GM12873 (cell line): ENCODE measurements around the gene LRRC45.

Experiments
- TF ChIP-seq, protein P1 (sequence below): IDR thresholded peaks from 2 replicates; pipeline ENCODE4 v1.5.1; 2012; ENCODE audit warnings: low read depth, mild to moderate bottlenecking, moderate library complexity, low read length, control low read depth; ENCODE audit not compliant: insufficient read depth; ENCODE audit errors: missing control alignments

The LRRC45 gene

GRCh38 chr17:82054351-82055022 is 31.4 kb downstream of the LRRC45 start:
- TF ChIP-seq, protein P1, sequence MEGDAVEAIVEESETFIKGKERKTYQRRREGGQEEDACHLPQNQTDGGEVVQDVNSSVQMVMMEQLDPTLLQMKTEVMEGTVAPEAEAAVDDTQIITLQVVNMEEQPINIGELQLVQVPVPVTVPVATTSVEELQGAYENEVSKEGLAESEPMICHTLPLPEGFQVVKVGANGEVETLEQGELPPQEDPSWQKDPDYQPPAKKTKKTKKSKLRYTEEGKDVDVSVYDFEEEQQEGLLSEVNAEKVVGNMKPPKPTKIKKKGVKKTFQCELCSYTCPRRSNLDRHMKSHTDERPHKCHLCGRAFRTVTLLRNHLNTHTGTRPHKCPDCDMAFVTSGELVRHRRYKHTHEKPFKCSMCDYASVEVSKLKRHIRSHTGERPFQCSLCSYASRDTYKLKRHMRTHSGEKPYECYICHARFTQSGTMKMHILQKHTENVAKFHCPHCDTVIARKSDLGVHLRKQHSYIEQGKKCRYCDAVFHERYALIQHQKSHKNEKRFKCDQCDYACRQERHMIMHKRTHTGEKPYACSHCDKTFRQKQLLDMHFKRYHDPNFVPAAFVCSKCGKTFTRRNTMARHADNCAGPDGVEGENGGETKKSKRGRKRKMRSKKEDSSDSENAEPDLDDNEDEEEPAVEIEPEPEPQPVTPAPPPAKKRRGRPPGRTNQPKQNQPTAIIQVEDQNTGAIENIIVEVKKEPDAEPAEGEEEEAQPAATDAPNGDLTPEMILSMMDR: no peak

DNA sequence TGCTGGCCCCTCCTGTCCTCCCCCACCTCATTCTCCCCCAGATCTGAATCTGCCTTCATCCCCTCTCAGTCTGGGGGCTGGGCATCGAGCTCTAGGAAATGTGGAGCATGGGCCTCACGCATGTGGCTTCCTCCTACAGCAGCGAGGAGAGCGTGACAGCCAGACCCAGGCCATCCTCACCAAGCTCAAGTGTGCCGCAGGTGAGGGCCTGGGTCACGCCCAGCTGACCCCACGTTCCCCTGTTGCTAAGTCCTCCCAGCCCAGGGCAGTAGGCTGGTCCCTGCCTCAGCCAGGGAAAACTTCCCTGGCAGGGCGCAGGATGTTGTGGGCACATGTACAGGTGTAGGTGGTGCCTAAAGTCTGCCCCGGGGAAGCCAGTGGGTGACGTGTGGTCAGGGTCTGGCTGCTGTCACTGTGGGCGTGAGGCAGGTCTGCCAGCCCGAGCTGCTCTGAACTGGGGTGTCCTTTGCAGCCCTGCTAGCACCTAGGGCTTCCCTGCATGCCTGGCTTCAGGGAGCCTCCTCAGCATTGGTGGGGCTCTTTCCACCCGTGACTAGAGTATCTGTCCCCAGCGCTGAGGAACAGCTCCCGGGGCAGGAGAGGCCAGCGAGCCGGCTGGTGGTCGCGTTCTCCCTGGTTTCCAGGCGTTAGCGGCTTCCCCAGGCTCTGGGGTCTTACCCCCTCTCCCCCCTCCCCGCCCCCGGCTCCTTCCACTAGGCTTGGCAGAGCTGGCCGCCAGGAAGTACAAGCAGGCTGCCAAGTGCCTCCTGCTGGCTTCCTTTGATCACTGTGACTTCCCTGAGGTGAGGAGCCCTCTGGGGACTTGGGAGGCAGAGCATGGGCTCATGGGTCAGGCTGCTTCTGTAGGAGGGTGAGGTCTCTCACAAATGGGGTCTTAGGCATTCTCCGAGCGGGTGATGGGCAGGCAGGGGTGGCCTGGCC is 32.2 kb downstream of the LRRC45 start:
- TF ChIP-seq, protein P1: no peak

DNA sequence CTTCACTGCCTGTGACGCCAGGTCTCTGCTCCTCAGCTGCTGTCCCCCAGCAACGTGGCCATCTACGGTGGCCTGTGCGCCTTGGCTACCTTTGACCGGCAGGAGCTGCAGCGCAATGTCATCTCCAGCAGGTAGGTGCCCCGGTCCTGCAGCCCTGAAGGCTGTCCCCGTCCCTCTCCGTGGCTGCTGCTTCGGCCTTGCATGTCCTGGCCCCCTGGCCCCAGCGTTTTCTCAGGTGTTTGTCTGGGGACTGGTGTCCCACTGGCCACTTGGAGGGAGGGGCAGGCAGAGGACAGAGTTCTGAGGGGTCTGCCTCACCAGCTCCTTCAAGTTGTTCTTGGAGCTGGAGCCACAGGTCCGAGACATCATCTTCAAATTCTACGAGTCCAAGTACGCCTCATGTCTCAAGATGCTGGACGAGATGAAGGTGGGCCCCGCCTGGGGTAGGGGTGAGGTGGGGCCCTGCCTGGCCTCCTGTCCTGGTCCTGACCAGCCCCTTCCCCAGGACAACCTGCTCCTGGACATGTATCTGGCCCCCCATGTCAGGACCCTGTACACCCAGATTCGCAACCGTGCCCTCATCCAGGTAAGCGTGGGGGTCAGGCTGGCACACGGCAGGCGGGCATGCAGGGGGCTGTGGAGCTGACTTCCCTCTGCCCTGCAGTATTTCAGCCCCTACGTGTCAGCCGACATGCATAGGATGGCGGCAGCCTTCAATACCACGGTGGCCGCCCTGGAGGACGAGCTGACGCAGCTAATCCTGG is 33.0 kb downstream of the LRRC45 start:
- TF ChIP-seq, protein P1: no peak

DNA sequence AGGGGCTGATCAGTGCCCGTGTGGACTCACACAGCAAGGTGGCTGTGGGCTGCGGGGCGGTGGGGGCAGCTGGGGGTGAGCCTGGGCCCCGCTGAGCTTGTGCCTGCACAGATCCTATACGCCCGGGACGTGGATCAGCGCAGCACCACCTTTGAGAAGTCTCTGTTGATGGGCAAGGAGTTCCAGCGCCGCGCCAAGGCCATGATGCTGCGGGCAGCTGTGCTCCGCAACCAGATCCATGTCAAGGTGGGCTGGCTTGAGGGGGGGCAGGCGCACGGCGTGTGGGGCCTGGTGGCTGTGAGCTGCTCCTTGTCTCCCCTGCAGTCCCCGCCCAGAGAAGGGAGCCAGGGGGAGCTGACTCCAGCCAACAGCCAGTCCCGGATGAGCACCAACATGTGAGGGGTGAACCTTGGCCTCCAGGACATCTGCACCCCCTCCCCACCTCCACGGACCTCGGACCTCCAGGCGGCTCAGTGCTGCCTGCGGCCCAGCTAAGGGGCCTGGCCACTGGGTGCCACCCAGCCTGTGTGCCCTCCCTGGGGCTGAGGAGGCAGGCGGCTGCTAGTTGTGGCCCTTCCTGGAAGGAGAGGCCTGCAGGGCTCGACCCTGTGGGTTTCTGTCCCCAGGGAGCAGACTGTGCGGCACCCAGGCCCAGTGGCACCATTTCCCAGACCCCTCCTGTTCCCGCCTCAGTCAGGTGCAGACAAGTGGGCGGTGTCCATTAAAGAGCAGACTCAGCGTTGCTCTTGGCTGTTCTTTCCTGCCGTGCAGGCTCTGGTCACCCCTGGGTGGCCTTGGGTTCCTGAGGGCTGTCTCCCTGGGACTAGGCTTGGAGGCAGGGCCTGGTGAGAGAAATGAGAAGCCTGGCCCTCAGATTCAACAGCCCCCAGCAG is 33.9 kb downstream of the LRRC45 start:
- TF ChIP-seq, protein P1: no peak

DNA sequence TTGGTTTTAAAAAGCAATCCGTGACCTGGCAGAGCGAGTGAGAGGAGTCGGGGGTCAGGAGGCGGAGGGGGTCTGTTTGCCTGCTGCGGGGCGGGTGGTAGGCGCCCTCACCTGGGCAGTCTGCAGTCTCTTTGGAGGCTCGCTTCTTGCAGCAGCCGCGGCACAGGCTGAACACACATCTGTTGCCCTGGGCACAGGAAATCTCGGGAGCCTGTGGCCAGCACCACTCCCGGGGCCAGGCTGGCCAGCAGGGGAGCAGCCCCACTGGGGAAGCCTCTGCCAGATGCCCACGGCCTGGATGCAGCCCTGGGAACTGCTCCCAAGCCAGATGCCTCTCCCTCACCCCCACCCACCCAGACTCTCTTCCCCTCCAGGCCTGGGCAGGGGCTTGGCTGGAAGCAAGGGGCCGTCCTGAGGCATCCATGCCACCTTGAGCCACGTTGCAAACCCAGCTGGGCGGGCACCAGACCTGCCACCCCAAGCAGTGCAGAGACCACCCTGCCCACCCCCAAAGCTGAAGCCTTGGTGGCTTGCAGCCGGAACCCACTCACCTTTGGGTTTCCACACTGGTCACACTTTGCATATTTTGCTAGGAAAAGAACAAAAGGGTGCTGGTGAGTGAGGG is 35.2 kb downstream of the LRRC45 start:
- TF ChIP-seq, protein P1: no peak

- TF ChIP-seq, protein P1: no peak
Observed at GRCh38 chr17:82058855-82059249, 35.7 kb downstream of the LRRC45 start.
